Measurements from ENCODE around the gene CCL1.

CCL1 gene, protein sequence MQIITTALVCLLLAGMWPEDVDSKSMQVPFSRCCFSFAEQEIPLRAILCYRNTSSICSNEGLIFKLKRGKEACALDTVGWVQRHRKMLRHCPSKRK

GRCh38 chr17:34363183-34363661, at the start of gene CCL1:
Gene CCL1, minus strand, starts transcription at chr17:34363233. Its CDS starts 72 bp downstream, at chr17:34363161.
- Histone ChIP-seq H3K27me3 (ENCODE audit: control insufficient read depth, insufficient read depth, low read length) (no peaks in the 10 kb centered on the region), H3K9me3 (ENCODE audit: control insufficient read depth, insufficient read depth, low read length) (no peaks in the 10 kb centered on the region), H3K4me1 (ENCODE audit: control insufficient read depth, insufficient read depth, low read length) (no peaks in the 10 kb centered on the region), H3K36me3 (ENCODE audit: control insufficient read depth, insufficient read depth, low read length) (no peaks in the 10 kb centered on the region), H3K4me3 (ENCODE audit: low read depth, low read length) (no peak within 1 kb of the TSS), H3K27ac (ENCODE audit: low read depth, low read length) (no peak within 1 kb of the TSS), H3K9ac (ENCODE audit: low read depth, low read length) (no peak within 1 kb of the TSS)

DNA sequence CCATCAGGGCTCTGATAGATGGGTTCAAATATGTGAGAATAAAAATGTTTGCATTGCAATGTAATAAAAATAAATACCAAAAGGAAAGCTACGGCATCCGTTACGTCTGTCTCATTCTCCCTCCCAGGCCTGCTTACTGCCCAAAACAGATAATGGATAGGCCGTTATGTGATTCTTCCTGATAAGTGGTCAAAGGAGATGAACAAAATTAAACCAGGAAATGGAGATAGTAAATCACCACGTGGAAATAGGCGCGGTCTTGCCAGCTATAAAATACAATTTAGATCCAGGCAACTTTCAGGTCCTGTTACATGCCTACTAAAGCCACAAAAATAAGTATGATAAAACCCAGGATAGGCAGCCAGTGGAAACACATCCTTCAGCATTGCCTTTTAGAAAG, 49.5 kb upstream of the CCL1 start:
- no peak overlapping the region for H3K27ac ChIP-seq (ENCODE audit: low read depth, low read length)
- peaks cover 63% of the 10 kb centered on the region for H3K27me3 ChIP-seq (ENCODE audit: control insufficient read depth, insufficient read depth, low read length)
- H3K36me3 ChIP-seq (ENCODE audit: control insufficient read depth, insufficient read depth, low read length): no peaks in the 10 kb centered on the region
- no peaks in the 10 kb centered on the region for H3K9me3 ChIP-seq (ENCODE audit: control insufficient read depth, insufficient read depth, low read length)
- H3K4me3 ChIP-seq (ENCODE audit: low read depth, low read length): no peak overlapping the region
- peaks cover 56% of the 10 kb centered on the region for H3K4me1 ChIP-seq (ENCODE audit: control insufficient read depth, insufficient read depth, low read length)
- no peak overlapping the region for H3K9ac ChIP-seq (ENCODE audit: low read depth, low read length)

DNA sequence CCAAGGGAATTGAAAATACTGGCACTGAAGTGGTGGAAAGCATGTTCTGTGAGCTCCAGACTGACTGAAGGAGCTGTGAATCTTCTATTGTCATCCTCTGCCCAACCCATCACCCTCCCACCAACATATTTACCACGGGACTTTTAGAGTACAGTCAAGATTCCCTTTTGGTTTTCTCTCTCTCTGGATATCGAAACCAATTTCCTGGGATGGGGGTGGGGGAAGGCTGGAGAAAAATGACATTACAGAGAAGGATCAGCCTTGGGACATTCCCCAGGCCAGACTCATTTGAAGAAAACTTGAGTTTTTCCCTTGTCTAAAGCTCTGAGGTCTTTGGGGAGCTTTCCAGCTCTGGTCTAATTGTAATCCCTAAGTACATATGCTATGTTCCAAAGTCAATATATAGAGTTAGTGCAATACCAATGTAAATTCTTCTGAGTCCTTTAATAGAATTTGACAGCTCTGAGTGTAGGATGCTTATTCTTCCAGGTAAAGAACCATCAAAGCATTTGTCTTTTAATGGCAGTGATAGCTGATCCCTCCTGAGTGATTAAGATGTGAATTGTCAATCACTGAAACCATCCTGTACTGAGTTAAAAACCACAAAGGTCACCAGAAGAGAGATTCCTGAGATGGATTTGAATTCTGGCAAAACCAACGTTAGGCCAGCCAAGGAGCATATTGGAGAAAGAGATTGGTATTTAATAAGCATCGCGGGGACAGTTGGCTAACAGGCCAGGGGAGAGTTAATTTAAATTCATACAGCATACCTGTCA, 48.8 kb upstream of the CCL1 start:
- Histone ChIP-seq H3K4me3 (ENCODE audit: low read depth, low read length) (no peak overlapping the region), H3K27ac (ENCODE audit: low read depth, low read length) (no peak overlapping the region), H3K9me3 (ENCODE audit: control insufficient read depth, insufficient read depth, low read length) (no peaks in the 10 kb centered on the region), H3K9ac (ENCODE audit: low read depth, low read length) (no peak overlapping the region), H3K27me3 (ENCODE audit: control insufficient read depth, insufficient read depth, low read length) (peaks cover 63% of the 10 kb centered on the region), H3K4me1 (ENCODE audit: control insufficient read depth, insufficient read depth, low read length) (peaks cover 56% of the 10 kb centered on the region), H3K36me3 (ENCODE audit: control insufficient read depth, insufficient read depth, low read length) (no peaks in the 10 kb centered on the region)

- H3K27me3 ChIP-seq (ENCODE audit: control insufficient read depth, insufficient read depth, low read length): peaks cover 51% of the 10 kb centered on the region
- no peak overlapping the region for H3K9ac ChIP-seq (ENCODE audit: low read depth, low read length)
- no peaks in the 10 kb centered on the region for H3K9me3 ChIP-seq (ENCODE audit: control insufficient read depth, insufficient read depth, low read length)
- peaks cover 48% of the 10 kb centered on the region for H3K4me1 ChIP-seq (ENCODE audit: control insufficient read depth, insufficient read depth, low read length)
- no peak overlapping the region for H3K4me3 ChIP-seq (ENCODE audit: low read depth, low read length)
- no peak overlapping the region for H3K27ac ChIP-seq (ENCODE audit: low read depth, low read length)
- no peaks in the 10 kb centered on the region for H3K36me3 ChIP-seq (ENCODE audit: control insufficient read depth, insufficient read depth, low read length)
Measured at GRCh38 chr17:34409352-34409751, 46.3 kb upstream of the CCL1 start.

- Histone ChIP-seq H3K27me3 (ENCODE audit: control insufficient read depth, insufficient read depth, low read length) (peaks cover 47% of the 10 kb centered on the region), H3K9me3 (ENCODE audit: control insufficient read depth, insufficient read depth, low read length) (no peaks in the 10 kb centered on the region), H3K4me3 (ENCODE audit: low read depth, low read length) (no peak overlapping the region), H3K4me1 (ENCODE audit: control insufficient read depth, insufficient read depth, low read length) (peaks cover 39% of the 10 kb centered on the region), H3K36me3 (ENCODE audit: control insufficient read depth, insufficient read depth, low read length) (no peaks in the 10 kb centered on the region), H3K27ac (ENCODE audit: low read depth, low read length) (no peak overlapping the region), H3K9ac (ENCODE audit: low read depth, low read length) (no peak overlapping the region)
Measured at GRCh38 chr17:34408439-34408838, 45.4 kb upstream of the CCL1 start.

GRCh38 chr17:34406226-34406625, 43.2 kb upstream of the CCL1 start:
- Histone ChIP-seq H3K4me3 (ENCODE audit: low read depth, low read length) (no peak overlapping the region), H3K27me3 (ENCODE audit: control insufficient read depth, insufficient read depth, low read length) (peaks cover 30% of the 10 kb centered on the region), H3K9me3 (ENCODE audit: control insufficient read depth, insufficient read depth, low read length) (no peaks in the 10 kb centered on the region), H3K36me3 (ENCODE audit: control insufficient read depth, insufficient read depth, low read length) (no peaks in the 10 kb centered on the region), H3K27ac (ENCODE audit: low read depth, low read length) (no peak overlapping the region), H3K4me1 (ENCODE audit: control insufficient read depth, insufficient read depth, low read length) (peaks cover 20% of the 10 kb centered on the region), H3K9ac (ENCODE audit: low read depth, low read length) (no peak overlapping the region)

GRCh38 chr17:34403006-34403405, 40.0 kb upstream of the CCL1 start:
- no peaks in the 10 kb centered on the region for H3K36me3 ChIP-seq (ENCODE audit: control insufficient read depth, insufficient read depth, low read length)
- H3K27me3 ChIP-seq (ENCODE audit: control insufficient read depth, insufficient read depth, low read length): peaks cover 6% of the 10 kb centered on the region
- H3K4me1 ChIP-seq (ENCODE audit: control insufficient read depth, insufficient read depth, low read length): no peaks in the 10 kb centered on the region
- no peak overlapping the region for H3K4me3 ChIP-seq (ENCODE audit: low read depth, low read length)
- H3K9ac ChIP-seq (ENCODE audit: low read depth, low read length): no peak overlapping the region
- no peak overlapping the region for H3K27ac ChIP-seq (ENCODE audit: low read depth, low read length)
- no peaks in the 10 kb centered on the region for H3K9me3 ChIP-seq (ENCODE audit: control insufficient read depth, insufficient read depth, low read length)

GRCh38 chr17:34401165-34401564, 38.1 kb upstream of the CCL1 start:
- Histone ChIP-seq H3K36me3 (ENCODE audit: control insufficient read depth, insufficient read depth, low read length) (no peaks in the 10 kb centered on the region), H3K27me3 (ENCODE audit: control insufficient read depth, insufficient read depth, low read length) (no peaks in the 10 kb centered on the region), H3K4me1 (ENCODE audit: control insufficient read depth, insufficient read depth, low read length) (peaks cover 10% of the 10 kb centered on the region), H3K4me3 (ENCODE audit: low read depth, low read length) (no peak overlapping the region), H3K9me3 (ENCODE audit: control insufficient read depth, insufficient read depth, low read length) (no peaks in the 10 kb centered on the region), H3K27ac (ENCODE audit: low read depth, low read length) (no peak overlapping the region), H3K9ac (ENCODE audit: low read depth, low read length) (no peak overlapping the region)

DNA sequence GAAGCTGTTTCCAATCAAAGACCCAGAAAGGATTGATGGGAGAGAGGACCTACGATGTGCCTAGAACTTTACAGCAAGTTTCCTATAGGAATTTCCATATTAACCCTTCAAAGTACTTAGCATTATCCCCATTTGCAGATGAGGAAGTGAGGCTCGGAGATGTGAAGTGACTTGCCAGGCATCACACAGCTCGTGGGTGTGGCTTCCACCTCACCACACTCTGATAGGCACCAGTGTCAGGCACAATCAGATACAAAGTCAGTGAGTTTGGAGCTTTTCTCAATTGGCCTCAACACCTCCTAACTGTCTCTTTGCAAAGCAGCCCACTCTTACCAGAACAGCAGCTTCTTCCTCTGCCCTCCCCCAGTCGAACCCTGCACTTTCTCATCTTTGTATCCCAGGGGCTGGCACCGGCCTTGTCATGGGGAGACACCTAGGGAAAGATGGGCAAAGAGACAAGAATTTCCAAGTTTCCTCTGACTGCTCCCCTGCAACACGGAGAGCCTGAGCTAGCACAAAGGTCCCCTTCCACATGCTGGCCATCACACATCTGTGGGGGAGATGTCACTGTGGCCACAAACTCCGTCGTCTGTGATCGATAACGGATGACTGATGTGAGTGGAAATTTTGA, 37.4 kb upstream of the CCL1 start:
- Histone ChIP-seq H3K4me1 (ENCODE audit: control insufficient read depth, insufficient read depth, low read length) (peaks cover 10% of the 10 kb centered on the region), H3K9me3 (ENCODE audit: control insufficient read depth, insufficient read depth, low read length) (no peaks in the 10 kb centered on the region), H3K27ac (ENCODE audit: low read depth, low read length) (no peak overlapping the region), H3K36me3 (ENCODE audit: control insufficient read depth, insufficient read depth, low read length) (no peaks in the 10 kb centered on the region), H3K9ac (ENCODE audit: low read depth, low read length) (no peak overlapping the region), H3K4me3 (ENCODE audit: low read depth, low read length) (no peak overlapping the region), H3K27me3 (ENCODE audit: control insufficient read depth, insufficient read depth, low read length) (no peaks in the 10 kb centered on the region)

DNA sequence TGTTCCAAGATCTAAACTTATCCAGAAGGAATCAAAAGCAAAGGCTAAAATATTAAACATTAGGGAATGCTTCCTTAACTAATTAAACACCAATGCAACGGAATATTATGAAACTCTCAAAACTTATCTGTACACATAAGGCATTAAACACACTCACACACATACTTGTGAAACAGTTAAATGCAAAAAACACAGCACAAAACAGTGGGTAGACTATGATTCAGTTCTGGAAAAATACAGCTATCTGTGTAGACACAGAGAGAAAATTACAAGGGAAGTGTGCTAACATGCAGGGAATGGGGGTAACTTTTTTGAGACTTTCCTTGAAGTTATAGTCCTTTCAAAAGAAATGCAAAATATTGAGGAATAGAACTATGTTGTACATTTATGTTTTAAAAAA, 36.7 kb upstream of the CCL1 start:
- Histone ChIP-seq H3K9me3 (ENCODE audit: control insufficient read depth, insufficient read depth, low read length) (no peaks in the 10 kb centered on the region), H3K27me3 (ENCODE audit: control insufficient read depth, insufficient read depth, low read length) (no peaks in the 10 kb centered on the region), H3K9ac (ENCODE audit: low read depth, low read length) (no peak overlapping the region), H3K27ac (ENCODE audit: low read depth, low read length) (no peak overlapping the region), H3K4me1 (ENCODE audit: control insufficient read depth, insufficient read depth, low read length) (peaks cover 10% of the 10 kb centered on the region), H3K4me3 (ENCODE audit: low read depth, low read length) (no peak overlapping the region), H3K36me3 (ENCODE audit: control insufficient read depth, insufficient read depth, low read length) (no peaks in the 10 kb centered on the region)

DNA sequence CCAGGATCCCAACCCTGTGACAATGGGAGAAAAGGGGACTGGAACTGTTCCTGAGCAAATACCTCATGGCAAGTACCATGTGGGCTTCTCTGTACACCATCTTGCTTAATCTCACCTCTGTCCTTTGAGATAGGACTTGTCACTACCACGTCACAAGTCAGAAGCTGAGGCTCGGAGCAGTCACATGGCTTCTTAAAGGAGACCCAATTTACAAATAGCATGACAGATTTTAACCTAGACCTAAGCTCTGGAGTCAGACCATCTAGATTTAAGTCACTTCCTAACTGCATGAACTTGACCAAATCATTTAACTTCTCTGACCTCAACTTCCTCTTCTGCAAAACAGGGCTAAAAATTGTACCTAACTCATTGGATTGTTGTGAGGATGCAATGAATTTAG, 36.0 kb upstream of the CCL1 start:
- Histone ChIP-seq H3K4me1 (ENCODE audit: control insufficient read depth, insufficient read depth, low read length) (peaks cover 10% of the 10 kb centered on the region), H3K36me3 (ENCODE audit: control insufficient read depth, insufficient read depth, low read length) (no peaks in the 10 kb centered on the region), H3K4me3 (ENCODE audit: low read depth, low read length) (no peak overlapping the region), H3K27me3 (ENCODE audit: control insufficient read depth, insufficient read depth, low read length) (no peaks in the 10 kb centered on the region), H3K9me3 (ENCODE audit: control insufficient read depth, insufficient read depth, low read length) (no peaks in the 10 kb centered on the region), H3K27ac (ENCODE audit: low read depth, low read length) (no peak overlapping the region), H3K9ac (ENCODE audit: low read depth, low read length) (no peak overlapping the region)
